CD8-positive, alpha-beta memory T cell (primary cell): Measurements from ENCODE around the gene FCHSD1. TPM values are rescaled to one million over a fixed set of nuclear protein-coding genes. Genes with fewer than 3 reads are reported as not detected.

Experiments used
- CTCF ChIA-PET: fragments of 350-600 bp; sonication (Branson Sonifier 250); formaldehyde crosslinking; loops from one replicate; lab custom pipeline; 2021; ENCODE audit warnings: antibody characterized with exemption; lab: Charles Lee
- POLR2A ChIA-PET: fragments of 350-600 bp; sonication (Branson Sonifier 250); formaldehyde crosslinking; loops from one replicate; lab custom pipeline; 2021; ENCODE audit warnings: antibody characterized with exemption; lab: Charles Lee
- DNase-seq, 5 donors: peaks; one replicate each; pipeline versions ENCODE4 v3.0.0 to v3.0.0-alpha.2; 2020 to 2022; ENCODE audit warnings: mixed read lengths in 1 of 5
- H3K27ac ChIP-seq: one replicate; pipeline ENCODE4 v1.7.0; 2013; ENCODE audit warnings: low read depth, mild to moderate bottlenecking, low read length, moderate library complexity
- H3K27me3 ChIP-seq: 2 replicates; pipeline ENCODE4 v1.7.0; 2013; ENCODE audit warnings: low read length, mild to moderate bottlenecking; ENCODE audit not compliant: insufficient read depth, poor library complexity, severe bottlenecking
- H3K36me3 ChIP-seq: 2 replicates; pipeline ENCODE4 v1.7.0; 2013; ENCODE audit warnings: mild to moderate bottlenecking, low read length, moderate library complexity; ENCODE audit not compliant: insufficient read depth
- H3K4me1 ChIP-seq: 2 replicates; pipeline ENCODE4 v1.7.0; 2013; ENCODE audit warnings: mild to moderate bottlenecking, low read length, moderate library complexity; ENCODE audit not compliant: insufficient read depth
- H3K4me3 ChIP-seq: 2 replicates; pipeline ENCODE4 v1.7.0; 2013; ENCODE audit warnings: mild to moderate bottlenecking, low read length
- H3K9me3 ChIP-seq: 2 replicates; pipeline ENCODE4 v1.7.0; 2013; ENCODE audit warnings: mild to moderate bottlenecking, low read length
- H3K27ac Mint-ChIP-seq, 8 donors: one replicate each; pipeline ENCODE4 v1.8.0; 2020 to 2021; ENCODE audit warnings: mixed read lengths in 8 of 8, mild to moderate bottlenecking in 6 of 8, inconsistent platforms in 3 of 8, moderate library complexity in 3 of 8
- H3K27me3 Mint-ChIP-seq, 2 donors: one replicate each; pipeline ENCODE4 v1.8.0; 2020 to 2021; ENCODE audit warnings: mixed read lengths in 2 of 2, mild to moderate bottlenecking in 1 of 2, moderate library complexity in 1 of 2
- H3K36me3 Mint-ChIP-seq, 3 donors: one replicate each; pipeline ENCODE4 v1.8.0; 2020 to 2021; ENCODE audit warnings: mixed read lengths in 3 of 3, inconsistent platforms in 1 of 3, mild to moderate bottlenecking in 1 of 3
- H3K4me1 Mint-ChIP-seq, 3 donors: one replicate each; pipeline ENCODE4 v1.8.0; 2020 to 2021; ENCODE audit warnings: mixed read lengths in 3 of 3, inconsistent platforms in 1 of 3, mild to moderate bottlenecking in 1 of 3
- H3K4me3 Mint-ChIP-seq, 7 donors: one replicate each; pipeline ENCODE4 v1.8.0; 2020 to 2021; ENCODE audit warnings: mixed read lengths in 7 of 7, mild to moderate bottlenecking in 6 of 7, moderate library complexity in 4 of 7, inconsistent platforms in 2 of 7
- H3K9me3 Mint-ChIP-seq, 5 donors: one replicate each; pipeline ENCODE4 v1.8.0; 2020 to 2022; ENCODE audit warnings: mixed read lengths in 5 of 5, mild to moderate bottlenecking in 3 of 5, moderate library complexity in 2 of 5, inconsistent platforms in 1 of 5
- polyA plus RNA-seq: library from polyadenylated mRNA; unstranded; fragments of 300-500 nt; fragmentation: Illumina TruSeq; gene quantifications from one replicate; pipeline ENCODE4 v1.2.3, GENCODE V29; 2021
- total RNA-seq, 2 experiments: library from RNA; stranded (reverse); gene quantifications; one replicate each; pipeline ENCODE4 v1.2.3, GENCODE V29; 2021

The FCHSD1 gene
- total and polyA plus RNA-seq, 3 experiments from 2014 or later: 14.6 to 33.7 (median 31.1) TPM

DNA sequence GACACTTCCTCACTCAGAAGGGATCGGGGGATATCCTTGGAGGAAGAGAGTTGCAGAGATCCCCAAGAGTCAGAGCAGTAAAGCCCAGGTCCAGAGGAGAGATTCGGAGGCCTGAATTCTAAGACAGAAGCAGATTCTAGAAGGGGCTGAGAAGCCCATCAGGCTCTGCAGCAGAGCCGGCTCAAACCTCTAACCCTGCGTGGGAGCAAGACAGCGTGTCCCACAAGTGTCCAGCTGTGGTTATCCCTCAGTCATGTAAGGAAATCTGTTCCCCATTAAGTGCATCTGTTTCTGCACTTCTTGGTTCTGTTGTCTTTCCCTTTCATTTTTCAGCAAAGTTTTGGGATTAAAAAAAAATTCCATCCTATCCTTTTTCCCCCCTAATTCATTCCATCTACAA is 27.6 kb downstream of the FCHSD1 start:
- peaks cover 6 to 10% (median 8%) of the 10 kb centered on the region in 3 donors for H3K4me1 Mint-ChIP-seq
- Histone ChIP-seq H3K27ac (no peak overlapping the region), H3K36me3 (peaks cover 36% of the 10 kb centered on the region), H3K9me3 (no peaks in the 10 kb centered on the region), H3K27me3 (no peaks in the 10 kb centered on the region), H3K4me1 (peaks cover 10% of the 10 kb centered on the region), H3K4me3 (no peak overlapping the region)
- DNase-seq: no peak
- ChIA-PET CTCF (interaction anchor here (0.9 to 13.2 kb wide), 4 partner anchors 14 to 52 kb away, joined by 3 to 318 read pairs (median 6); partner anchors contain the start of genes HDAC3 and RELL2), POLR2A (no interaction called here)
- peak overlapping the region in 2 of 8 donors; percentile 33 to 59 for H3K27ac Mint-ChIP-seq
- no peaks in the 10 kb centered on the region for H3K9me3 Mint-ChIP-seq
- no peak overlapping the region for H3K4me3 Mint-ChIP-seq
- peaks cover 7 to 78% (median 26%) of the 10 kb centered on the region in 3 donors for H3K36me3 Mint-ChIP-seq
- H3K27me3 Mint-ChIP-seq: no peaks in the 10 kb centered on the region

DNA sequence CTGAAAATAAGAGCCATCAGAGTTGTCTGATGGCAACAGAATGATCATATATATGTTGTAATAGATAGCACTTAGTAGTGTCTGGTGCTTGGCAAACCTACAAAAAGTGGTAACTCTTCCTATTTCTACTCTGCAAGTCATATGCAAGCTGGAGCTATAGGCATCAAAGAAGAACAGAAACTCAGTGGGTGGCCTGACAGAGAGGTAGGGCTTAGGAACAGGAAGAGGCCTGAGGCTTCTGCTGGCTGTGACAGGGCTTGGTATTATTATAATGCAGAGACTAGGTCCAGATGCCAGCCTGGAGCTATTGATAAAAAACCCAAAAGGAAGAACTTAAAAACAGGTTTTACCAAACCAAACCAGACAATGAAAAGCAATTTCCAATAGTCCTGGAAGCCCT is 28.0 kb downstream of the FCHSD1 start:
- no peak overlapping the region for H3K4me3 Mint-ChIP-seq
- H3K4me1 ChIP-seq: peaks cover 10% of the 10 kb centered on the region
- POLR2A ChIA-PET: no interaction called here
- H3K27ac Mint-ChIP-seq: peak overlapping the region in 6 of 8 donors; percentile 26 to 66 (median 51)
- no peaks in the 10 kb centered on the region for H3K9me3 ChIP-seq
- CTCF ChIA-PET: interaction anchor here (1.1 to 13.2 kb wide), 2 partner anchors 32 to 48 kb away, joined by 3 to 318 read pairs; no protein-coding TSS in a partner anchor
- peaks cover 32% of the 10 kb centered on the region for H3K36me3 ChIP-seq
- no peak overlapping the region for H3K4me3 ChIP-seq
- H3K4me1 Mint-ChIP-seq: peaks cover 6 to 10% (median 8%) of the 10 kb centered on the region in 3 donors
- no peak overlapping the region for H3K27ac ChIP-seq
- no peaks in the 10 kb centered on the region for H3K9me3 Mint-ChIP-seq
- no peaks in the 10 kb centered on the region for H3K27me3 Mint-ChIP-seq
- peaks cover 7 to 77% (median 24%) of the 10 kb centered on the region in 3 donors for H3K36me3 Mint-ChIP-seq
- no peaks in the 10 kb centered on the region for H3K27me3 ChIP-seq
- no peak for DNase-seq

DNA sequence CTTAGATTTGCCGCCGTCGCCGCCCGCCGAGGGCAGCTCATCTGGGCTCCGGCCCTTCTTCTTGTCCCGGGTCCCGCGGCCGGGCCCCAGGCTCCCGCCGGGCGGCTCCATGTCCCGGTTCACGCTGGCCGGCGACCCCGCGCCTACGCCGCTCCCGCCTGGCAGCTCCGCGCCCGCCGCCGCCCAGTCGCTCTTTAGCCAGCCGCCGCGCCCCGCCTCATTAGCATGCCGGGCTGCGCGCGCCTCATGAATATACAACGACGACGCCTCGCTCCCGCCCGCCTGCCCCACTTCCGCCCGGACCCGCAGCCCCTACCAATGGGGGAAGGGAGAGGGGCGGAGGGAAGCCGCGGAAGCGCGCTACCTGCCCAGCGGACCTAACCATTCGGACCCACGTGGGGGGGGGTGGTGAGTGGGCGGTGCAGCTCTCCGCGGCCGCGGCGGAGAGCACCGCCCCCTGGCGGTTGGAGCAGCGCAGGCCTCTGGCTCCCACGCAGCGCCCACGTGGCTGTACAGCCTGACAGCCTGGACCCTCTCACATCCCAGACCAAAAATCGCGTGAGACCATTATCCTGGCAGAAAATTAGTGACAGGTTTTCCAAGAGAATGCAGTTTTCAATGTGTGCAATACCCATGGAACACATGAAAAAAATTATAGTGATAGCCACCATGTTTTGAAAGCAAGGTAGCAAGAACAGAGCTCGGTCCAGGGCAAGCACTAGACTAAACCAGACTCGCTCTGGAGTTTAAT is 32.2 kb downstream of the FCHSD1 start, which contains the start of gene DIAPH1:
DIAPH1 (minus strand) TSS at position 197 of the 751 bp plus-strand sequence; CDS start at position 111, 86 bp downstream.
- peaks cover 19% of the 10 kb centered on the region for H3K36me3 ChIP-seq
- peak within 1 kb of the TSS; percentile 98 for H3K4me3 ChIP-seq
- peaks cover 38% of the 10 kb centered on the region for H3K4me1 ChIP-seq
- DNase-seq: peak; percentile 96 to 99 (median 97)
- Mint-ChIP-seq H3K36me3 (peaks cover 0 to 57% (median 11%) of the 10 kb centered on the region in 3 donors), H3K4me3 (peak within 1 kb of the TSS; percentile 95 to 100 (median 97)), H3K27me3 (no peaks in the 10 kb centered on the region), H3K9me3 (no peaks in the 10 kb centered on the region), H3K4me1 (peaks cover 37 to 46% (median 41%) of the 10 kb centered on the region in 3 donors), H3K27ac (peak within 1 kb of the TSS; percentile 91 to 99 (median 94))
- CTCF ChIA-PET: interaction anchor here (0.7 to 13.2 kb wide), 21 partner anchors 10 to 351 kb away, joined by 3 to 318 read pairs (median 6); partner anchors contain the start of genes FCHSD1, HDAC3, RELL2 and TAF7
- H3K9me3 ChIP-seq: no peaks in the 10 kb centered on the region
- POLR2A ChIA-PET: interaction anchor here (0.6 to 4.6 kb wide), 11 partner anchors 12 to 298 kb away, joined by 3 to 70 read pairs (median 5); partner anchors contain the start of genes FCHSD1, HDAC3, RELL2 and TAF7
- no peaks in the 10 kb centered on the region for H3K27me3 ChIP-seq
- peak within 1 kb of the TSS; percentile 82 for H3K27ac ChIP-seq

DNA sequence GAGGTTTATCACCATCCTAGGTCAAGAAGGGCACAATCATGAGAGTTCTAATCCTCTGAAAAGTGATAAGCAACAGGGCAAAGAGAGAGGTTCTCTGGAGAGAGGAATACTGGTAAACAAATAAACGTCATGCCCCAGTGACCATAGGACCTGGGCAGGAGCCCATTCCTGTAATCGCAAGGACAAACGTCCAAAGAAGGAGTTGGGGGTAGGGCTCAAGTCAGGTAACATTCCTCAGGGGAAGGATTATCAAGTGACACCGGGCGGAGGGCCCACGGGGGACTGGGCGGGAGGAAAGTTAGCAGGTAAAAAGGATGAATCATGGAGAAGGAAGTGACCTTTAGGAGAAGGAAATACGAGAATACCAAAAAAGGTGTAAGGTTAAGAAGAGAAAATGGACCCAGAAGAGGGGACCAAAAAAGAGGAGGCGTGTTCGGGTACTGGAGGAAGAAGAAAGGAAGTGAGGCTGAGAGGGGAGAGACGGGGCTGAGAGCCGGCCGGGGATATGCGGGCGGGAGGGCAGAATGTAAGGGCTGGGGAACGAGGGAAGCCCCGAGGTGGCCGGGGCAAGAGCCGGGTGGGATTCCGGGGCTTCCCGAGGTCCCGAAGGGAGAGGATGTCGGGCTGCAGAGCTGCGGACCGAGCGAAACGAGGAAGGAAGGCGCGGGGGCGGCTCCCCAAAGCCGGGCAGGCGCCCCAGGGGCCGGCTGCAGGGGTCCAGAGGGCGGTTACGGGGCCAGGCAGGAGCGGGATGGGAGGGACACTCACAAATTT is 33.0 kb downstream of the FCHSD1 start:
- ChIA-PET CTCF (interaction anchor here (0.9 to 13.2 kb wide), 16 partner anchors 11 to 352 kb away, joined by 3 to 318 read pairs (median 8); partner anchors contain the start of genes HDAC3, RELL2 and TAF7), POLR2A (interaction anchor here (0.8 to 4.6 kb wide), 9 partner anchors 12 to 297 kb away, joined by 3 to 70 read pairs (median 5); partner anchors contain the start of genes FCHSD1, HDAC3, RELL2 and TAF7)
- Histone ChIP-seq H3K9me3 (no peaks in the 10 kb centered on the region), H3K4me1 (peaks cover 45% of the 10 kb centered on the region), H3K36me3 (peaks cover 19% of the 10 kb centered on the region), H3K27ac (peak overlapping the region; percentile 82), H3K27me3 (no peaks in the 10 kb centered on the region), H3K4me3 (peak overlapping the region; percentile 98)
- DNase-seq: peak; percentile 33 to 66 (median 56)
- Mint-ChIP-seq H3K4me3 (peak overlapping the region; percentile 95 to 100 (median 97)), H3K36me3 (peaks cover 0 to 51% (median 8%) of the 10 kb centered on the region in 3 donors), H3K27ac (peak overlapping the region; percentile 91 to 99 (median 94)), H3K27me3 (no peaks in the 10 kb centered on the region), H3K4me1 (peaks cover 44 to 50% (median 45%) of the 10 kb centered on the region in 3 donors), H3K9me3 (no peaks in the 10 kb centered on the region)

DNA sequence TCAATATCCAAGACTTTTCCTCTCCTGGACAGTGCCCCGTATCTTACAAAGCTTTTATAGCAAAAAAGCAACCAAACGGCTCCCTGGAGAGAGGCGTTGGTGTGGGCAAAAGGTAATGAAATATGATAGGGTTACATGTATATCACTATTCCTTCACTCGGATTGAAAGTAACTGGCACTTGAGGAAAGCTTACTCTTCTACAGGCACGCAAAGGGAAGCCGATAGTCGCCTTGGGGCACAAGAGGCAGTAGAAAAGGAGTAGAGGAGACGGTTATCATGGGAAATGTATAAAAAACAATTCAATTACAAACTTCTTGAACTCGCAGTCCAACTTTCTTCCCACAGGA is 33.6 kb downstream of the FCHSD1 start:
- Histone ChIP-seq H3K27ac (peak overlapping the region; percentile 82), H3K27me3 (no peaks in the 10 kb centered on the region), H3K36me3 (peaks cover 19% of the 10 kb centered on the region), H3K4me1 (peaks cover 51% of the 10 kb centered on the region), H3K4me3 (peak overlapping the region; percentile 98), H3K9me3 (no peaks in the 10 kb centered on the region)
- peak overlapping the region; percentile 91 to 99 (median 94) for H3K27ac Mint-ChIP-seq
- ChIA-PET POLR2A (interaction anchor here (1.3 to 4.6 kb wide), 4 partner anchors 11 to 28 kb away, joined by 3 to 70 read pairs (median 46); partner anchors contain the start of genes HDAC3 and RELL2), CTCF (interaction anchor here (1.4 to 13.2 kb wide), 6 partner anchors 14 to 53 kb away, joined by 3 to 318 read pairs (median 71); partner anchors contain the start of genes HDAC3 and RELL2)
- peak overlapping the region; percentile 95 to 100 (median 97) for H3K4me3 Mint-ChIP-seq
- H3K4me1 Mint-ChIP-seq: peaks cover 47 to 53% (median 48%) of the 10 kb centered on the region in 3 donors
- peak in 1 of 5 donors; percentile 34 for DNase-seq
- H3K27me3 Mint-ChIP-seq: no peaks in the 10 kb centered on the region
- H3K36me3 Mint-ChIP-seq: peaks cover 0 to 51% (median 6%) of the 10 kb centered on the region in 3 donors
- no peaks in the 10 kb centered on the region for H3K9me3 Mint-ChIP-seq

DNA sequence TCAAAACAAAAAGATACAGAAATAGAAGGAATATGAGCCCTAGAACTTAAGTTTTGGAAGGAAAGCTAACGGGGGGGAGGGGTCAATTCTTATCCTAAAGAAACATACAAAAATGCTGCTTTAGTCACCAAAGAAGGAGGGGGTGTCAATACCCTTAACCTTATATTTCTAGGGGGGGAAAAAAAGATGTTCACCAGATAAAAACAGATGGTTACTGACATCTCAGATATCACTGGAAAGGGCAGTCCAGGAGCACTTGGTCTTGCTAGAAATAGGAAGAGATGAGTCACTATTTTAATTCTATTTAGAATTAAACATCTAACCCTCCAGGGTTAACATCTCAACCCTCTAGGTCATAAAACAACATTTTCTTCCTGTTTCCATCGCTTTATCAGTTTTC is 34.1 kb downstream of the FCHSD1 start:
- Histone ChIP-seq H3K27ac (peak overlapping the region; percentile 82), H3K4me3 (peak overlapping the region; percentile 98), H3K36me3 (peaks cover 19% of the 10 kb centered on the region), H3K27me3 (no peaks in the 10 kb centered on the region), H3K9me3 (no peaks in the 10 kb centered on the region), H3K4me1 (peaks cover 56% of the 10 kb centered on the region)
- Mint-ChIP-seq H3K9me3 (no peaks in the 10 kb centered on the region), H3K36me3 (peaks cover 0 to 52% (median 6%) of the 10 kb centered on the region in 3 donors), H3K27me3 (no peaks in the 10 kb centered on the region), H3K4me3 (peak overlapping the region; percentile 95 to 100 (median 97)), H3K27ac (peak overlapping the region; percentile 91 to 99 (median 94)), H3K4me1 (peaks cover 52 to 58% (median 53%) of the 10 kb centered on the region in 3 donors)
- no peak for DNase-seq
- ChIA-PET CTCF (interaction anchor here (1.4 to 13.2 kb wide), 6 partner anchors 14 to 53 kb away, joined by 3 to 318 read pairs (median 71); partner anchors contain the start of genes HDAC3 and RELL2), POLR2A (interaction anchor here (3.3 to 4.6 kb wide), 3 partner anchors 10 to 24 kb away, joined by 25 to 70 read pairs (median 67); partner anchors contain the start of genes HDAC3 and RELL2)
